ENCODE measurements around the gene RNF5. TPM values are rescaled to one million over a fixed set of nuclear protein-coding genes. Genes with fewer than 3 reads are reported as not detected.
A peak's percentile ranks its signal among the peaks of the same experiment; 100 is the strongest.
"Not testable (repeated sequence)": the region's sequence is repeated elsewhere in the genome, so short reads cannot be mapped to it uniquely, and the experiment has no call there.

Gene RNF5
- total RNA-seq, 1 donor from 2014 or later, result 60.4 TPM

DNA sequence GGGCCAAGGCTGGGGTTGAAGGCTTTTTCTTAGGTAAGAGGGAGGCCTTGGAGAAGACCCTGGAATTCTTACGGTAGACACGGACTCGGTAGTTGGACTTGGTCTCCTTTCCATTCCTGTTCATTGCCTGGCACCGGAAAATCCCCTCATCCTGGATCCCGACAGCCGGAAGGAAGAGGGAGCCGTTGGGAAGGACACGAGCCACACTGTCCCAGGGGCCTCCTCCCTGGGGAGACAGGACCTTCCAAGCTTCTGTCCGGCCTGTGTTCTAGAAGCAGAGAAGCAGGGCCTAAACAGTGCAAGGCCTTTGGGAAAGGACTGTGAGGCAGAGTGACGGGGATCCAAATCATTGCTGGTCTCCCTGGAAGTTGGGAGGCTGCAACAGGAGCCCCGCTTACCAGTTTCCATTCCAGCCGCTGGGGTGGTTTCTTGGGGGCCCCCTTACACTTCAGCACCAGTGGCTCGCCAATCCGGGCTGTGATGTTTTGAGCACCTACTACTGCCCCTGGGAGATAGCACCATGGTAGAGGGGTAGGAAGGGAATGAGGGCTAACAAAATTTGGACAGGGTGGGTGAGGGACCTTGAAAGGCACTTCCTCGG lies 5.4 kb downstream of the RNF5 start:
- H3K4me1 Mint-ChIP-seq (ENCODE audit: low read depth), result peaks cover 55% of the 10 kb centered on the region
- intact Hi-C loops (cut with micrococcal nuclease), result no loop called here
- H3K4me3 Mint-ChIP-seq, result no peak overlapping the region
- DNase-seq (ENCODE audit: low spot score), result no peak
- no peaks in the 10 kb centered on the region for H3K27me3 Mint-ChIP-seq (ENCODE audit: insufficient read depth)
- peak overlapping the region; percentile 1 for H3K27ac Mint-ChIP-seq
- no peaks in the 10 kb centered on the region for H3K9me3 Mint-ChIP-seq
- peaks cover 48% of the 10 kb centered on the region for H3K36me3 Mint-ChIP-seq (ENCODE audit: low read depth)

DNA sequence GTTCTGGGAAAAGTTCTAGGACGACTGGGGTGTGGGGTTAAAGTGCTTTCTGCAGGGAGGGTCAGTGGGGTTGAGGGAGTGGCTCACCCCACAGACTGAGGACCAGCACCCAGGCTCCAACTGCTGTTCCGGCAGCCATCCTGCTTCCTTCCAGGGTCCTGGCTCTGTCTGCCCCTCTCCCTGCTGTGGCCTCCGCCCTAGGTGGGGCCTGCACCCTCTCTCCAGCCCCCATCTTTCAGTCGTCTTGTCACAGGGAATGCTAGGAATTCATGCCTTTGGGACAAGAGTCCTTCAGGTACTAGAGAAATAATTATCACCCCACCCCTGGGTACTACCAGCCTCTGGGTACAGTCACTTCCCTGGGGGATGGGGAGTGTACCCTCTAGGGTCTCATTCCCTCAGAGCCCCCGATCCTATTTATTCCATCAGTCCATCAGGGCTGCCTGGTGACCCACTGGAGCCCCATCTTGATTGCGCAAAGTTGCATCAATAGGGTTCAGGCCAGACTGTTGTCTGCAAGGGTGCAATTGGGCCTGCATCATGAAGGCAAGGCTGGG lies 6.0 kb downstream of the RNF5 start, which contains the start of gene AGER:
TSS of gene AGER (minus strand) at position 170 of the 557 bp plus-strand sequence. CDS start at position 139, 31 bp downstream.
- peaks cover 55% of the 10 kb centered on the region for H3K4me1 Mint-ChIP-seq (ENCODE audit: low read depth)
- intact Hi-C loops (cut with micrococcal nuclease), result no loop called here
- H3K27ac Mint-ChIP-seq, result peak within 1 kb of the TSS; percentile 29
- no peak within 1 kb of the TSS for H3K4me3 Mint-ChIP-seq
- no peaks in the 10 kb centered on the region for H3K9me3 Mint-ChIP-seq
- DNase-seq (ENCODE audit: low spot score), result no peak
- no peaks in the 10 kb centered on the region for H3K27me3 Mint-ChIP-seq (ENCODE audit: insufficient read depth)
- peaks cover 46% of the 10 kb centered on the region for H3K36me3 Mint-ChIP-seq (ENCODE audit: low read depth)

DNA sequence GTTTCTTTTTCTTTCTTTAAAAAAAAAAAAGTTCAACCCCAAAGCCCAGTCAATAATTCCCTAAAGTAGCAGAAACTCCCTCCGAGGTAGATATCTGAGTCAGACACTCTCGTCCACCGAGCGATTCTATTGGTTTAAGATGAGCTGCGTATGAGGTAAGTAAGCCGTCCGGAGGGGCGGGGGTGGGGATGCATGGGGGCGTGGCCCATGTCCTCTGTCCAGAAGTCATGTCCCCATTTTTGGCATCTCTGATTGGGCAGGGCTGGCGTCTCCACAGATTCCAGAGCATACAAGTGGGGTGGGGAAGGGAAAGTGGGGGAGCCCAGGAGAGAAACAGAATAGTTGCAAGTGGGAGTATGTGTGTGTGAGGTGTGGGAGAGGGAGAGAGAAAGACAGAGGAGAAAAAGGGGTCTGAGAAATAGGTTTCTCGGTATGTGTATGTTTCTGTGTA lies 7.5 kb downstream of the RNF5 start:
- H3K27me3 Mint-ChIP-seq (ENCODE audit: insufficient read depth); H3K9me3 Mint-ChIP-seq; intact Hi-C loops (cut with micrococcal nuclease); DNase-seq (ENCODE audit: low spot score): not testable (repeated sequence)
- H3K4me1 Mint-ChIP-seq (ENCODE audit: low read depth), result peaks cover 48% of the 10 kb centered on the region
- H3K27ac Mint-ChIP-seq, result peak overlapping the region; percentile 85
- H3K4me3 Mint-ChIP-seq, result peak overlapping the region; percentile 38
- peaks cover 39% of the 10 kb centered on the region for H3K36me3 Mint-ChIP-seq (ENCODE audit: low read depth)

DNA sequence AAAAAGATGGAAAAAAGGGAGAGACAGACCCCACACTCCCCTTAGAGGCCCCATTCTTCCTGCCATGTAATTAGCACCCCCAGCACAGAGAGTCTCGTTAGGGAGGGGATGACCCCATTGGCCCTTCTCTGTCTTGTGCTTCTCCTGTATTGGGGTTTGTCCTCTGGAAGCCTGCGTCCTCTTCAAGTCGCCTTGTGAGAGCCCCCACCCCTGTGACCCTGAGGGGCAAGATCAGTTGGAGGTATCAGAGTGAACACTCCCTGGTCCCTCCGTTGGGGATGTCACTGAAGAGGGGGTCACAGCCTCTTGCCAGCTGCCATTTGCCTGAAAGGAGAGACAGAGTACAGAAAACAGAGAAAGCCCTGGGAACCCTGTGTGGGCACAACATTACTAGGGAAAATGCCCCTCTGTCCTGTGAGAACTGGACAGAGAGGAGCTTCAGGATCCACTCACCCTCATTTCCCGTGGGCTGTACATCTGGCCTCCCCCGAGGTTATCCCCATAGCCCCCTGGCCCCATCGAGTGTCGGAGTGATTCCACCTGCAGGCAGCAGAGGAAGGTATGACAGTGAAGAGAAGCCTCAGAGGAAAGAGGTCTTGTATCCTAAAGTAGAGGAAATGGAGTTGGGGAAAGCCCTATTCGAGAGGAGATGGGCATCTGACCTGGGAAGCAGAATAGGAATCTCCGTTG lies 8.1 kb downstream of the RNF5 start:
- H3K9me3 Mint-ChIP-seq; H3K27me3 Mint-ChIP-seq (ENCODE audit: insufficient read depth); DNase-seq (ENCODE audit: low spot score); intact Hi-C loops (cut with micrococcal nuclease): not testable (repeated sequence)
- Mint-ChIP-seq H3K4me3 (peak overlapping the region; percentile 65), H3K27ac (peak overlapping the region; percentile 85), H3K36me3 (ENCODE audit: low read depth) (peaks cover 34% of the 10 kb centered on the region), H3K4me1 (ENCODE audit: low read depth) (peaks cover 49% of the 10 kb centered on the region)

DNA sequence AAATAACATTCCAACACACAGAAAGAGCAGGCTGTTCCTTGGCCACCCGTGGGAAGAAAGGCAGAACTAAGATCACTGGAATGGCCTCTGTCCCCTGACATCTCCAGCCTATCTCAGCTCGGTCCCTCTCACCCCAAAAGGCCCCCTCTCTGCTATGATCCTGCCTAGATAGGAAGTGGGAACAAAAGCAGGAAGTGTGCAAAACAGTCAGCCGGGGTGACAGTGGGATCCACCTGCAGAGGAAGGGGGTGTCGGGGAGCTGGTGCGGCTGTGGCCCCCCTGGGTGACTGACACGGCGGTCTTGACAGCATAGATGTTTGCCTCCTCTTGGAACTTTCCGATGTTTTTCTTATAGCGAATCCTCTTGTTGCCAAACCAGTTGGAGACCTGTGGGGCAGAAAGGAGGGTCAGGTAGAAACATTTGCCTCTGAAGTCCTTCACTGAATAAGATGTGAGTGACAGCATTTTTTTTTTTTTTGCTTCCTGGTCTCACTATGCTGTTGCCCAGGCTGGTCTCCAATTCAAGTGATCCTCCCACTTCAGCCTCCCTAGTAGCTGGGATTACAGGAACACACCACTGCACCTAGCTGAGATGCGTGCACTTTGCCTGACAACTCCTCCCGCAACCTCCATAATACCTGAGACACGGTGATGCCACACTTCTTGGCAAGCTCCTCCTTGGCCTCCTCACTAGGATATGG lies 9.0 kb downstream of the RNF5 start:
- H3K4me3 Mint-ChIP-seq, result peak overlapping the region; percentile 67
- H3K27ac Mint-ChIP-seq, result peak overlapping the region; percentile 85
- no peaks in the 10 kb centered on the region for H3K9me3 Mint-ChIP-seq
- DNase-seq (ENCODE audit: low spot score), result no peak
- H3K27me3 Mint-ChIP-seq (ENCODE audit: insufficient read depth), result no peaks in the 10 kb centered on the region
- peaks cover 55% of the 10 kb centered on the region for H3K4me1 Mint-ChIP-seq (ENCODE audit: low read depth)
- intact Hi-C loops (cut with micrococcal nuclease), result no loop called here
- peaks cover 31% of the 10 kb centered on the region for H3K36me3 Mint-ChIP-seq (ENCODE audit: low read depth)

DNA sequence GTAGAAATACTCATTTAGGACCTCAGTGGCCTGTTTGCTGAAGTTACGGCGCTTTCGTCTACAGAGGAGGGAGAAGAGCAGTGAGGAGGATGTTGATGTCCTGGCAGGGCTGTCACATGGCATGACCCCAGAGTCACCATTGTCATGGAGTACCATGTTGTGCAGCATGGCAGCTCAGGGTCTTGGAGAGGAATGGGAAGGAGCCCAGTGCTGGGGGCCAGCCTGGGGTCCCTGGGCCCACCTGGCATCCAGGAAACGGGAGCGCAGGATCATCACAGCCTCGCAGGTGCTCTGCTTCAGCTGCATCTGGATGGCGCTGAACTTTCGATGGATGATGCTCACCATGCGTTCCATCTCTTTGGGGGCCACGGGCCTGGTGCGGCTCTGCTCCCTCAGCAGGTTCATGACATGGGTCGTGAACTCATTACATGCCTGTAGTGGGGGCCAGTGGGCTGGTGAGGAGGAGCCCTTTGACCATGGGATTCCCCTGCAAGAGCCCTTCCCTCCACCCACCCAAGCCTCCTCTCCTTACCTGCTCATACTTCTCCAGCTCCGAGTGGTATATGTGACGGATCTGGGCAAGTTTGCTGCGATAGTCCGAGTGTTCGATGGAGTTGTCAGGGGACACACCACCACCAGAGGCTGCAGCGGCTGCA lies 9.6 kb downstream of the RNF5 start:
- Mint-ChIP-seq H3K4me3 (peak overlapping the region; percentile 82), H3K27ac (peak overlapping the region; percentile 78), H3K36me3 (ENCODE audit: low read depth) (peaks cover 27% of the 10 kb centered on the region), H3K4me1 (ENCODE audit: low read depth) (peaks cover 55% of the 10 kb centered on the region)
- H3K9me3 Mint-ChIP-seq; H3K27me3 Mint-ChIP-seq (ENCODE audit: insufficient read depth); intact Hi-C loops (cut with micrococcal nuclease); DNase-seq (ENCODE audit: low spot score): not testable (repeated sequence)

DNA sequence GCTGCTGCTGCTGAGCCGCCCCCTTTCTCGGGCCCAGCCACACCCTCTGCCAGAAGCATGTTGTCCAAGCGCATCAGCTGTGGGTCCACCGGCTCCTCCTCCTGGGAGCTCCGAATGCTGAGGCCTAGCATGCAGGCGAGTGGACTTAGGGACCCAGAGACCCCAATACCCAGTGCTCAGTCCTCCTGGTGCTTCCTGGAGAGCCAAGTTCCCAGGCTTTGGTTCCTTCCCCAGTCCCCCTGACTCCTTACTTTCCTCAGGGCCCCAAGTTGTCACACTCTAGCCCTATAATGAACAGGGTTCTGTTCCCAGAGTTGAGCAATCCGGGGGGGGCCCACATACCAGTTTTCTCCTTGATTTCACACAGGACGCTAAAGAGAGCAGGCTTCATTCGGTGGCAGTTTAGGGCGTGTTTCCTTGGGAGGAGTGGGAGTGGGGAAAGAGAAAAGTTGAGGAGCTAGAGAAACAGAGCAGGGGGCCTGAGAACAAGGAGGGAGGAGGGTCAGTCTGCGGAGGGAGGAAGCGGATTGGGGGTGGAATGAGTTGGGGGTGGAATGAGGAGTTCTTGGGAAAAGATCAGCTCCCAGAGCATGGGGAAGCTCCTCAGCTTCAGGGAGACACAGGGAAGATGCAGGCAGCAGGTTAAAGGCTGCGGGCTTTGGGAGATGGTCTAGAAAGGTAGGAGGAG lies 10.3 kb downstream of the RNF5 start:
- H3K4me1 Mint-ChIP-seq (ENCODE audit: low read depth), result peaks cover 55% of the 10 kb centered on the region
- H3K9me3 Mint-ChIP-seq, result no peaks in the 10 kb centered on the region
- intact Hi-C loops (cut with micrococcal nuclease), result no loop called here
- peak overlapping the region; percentile 82 for H3K4me3 Mint-ChIP-seq
- H3K27ac Mint-ChIP-seq, result peak overlapping the region; percentile 83
- DNase-seq (ENCODE audit: low spot score), result no peak
- H3K27me3 Mint-ChIP-seq (ENCODE audit: insufficient read depth), result no peaks in the 10 kb centered on the region
- peaks cover 27% of the 10 kb centered on the region for H3K36me3 Mint-ChIP-seq (ENCODE audit: low read depth)

DNA sequence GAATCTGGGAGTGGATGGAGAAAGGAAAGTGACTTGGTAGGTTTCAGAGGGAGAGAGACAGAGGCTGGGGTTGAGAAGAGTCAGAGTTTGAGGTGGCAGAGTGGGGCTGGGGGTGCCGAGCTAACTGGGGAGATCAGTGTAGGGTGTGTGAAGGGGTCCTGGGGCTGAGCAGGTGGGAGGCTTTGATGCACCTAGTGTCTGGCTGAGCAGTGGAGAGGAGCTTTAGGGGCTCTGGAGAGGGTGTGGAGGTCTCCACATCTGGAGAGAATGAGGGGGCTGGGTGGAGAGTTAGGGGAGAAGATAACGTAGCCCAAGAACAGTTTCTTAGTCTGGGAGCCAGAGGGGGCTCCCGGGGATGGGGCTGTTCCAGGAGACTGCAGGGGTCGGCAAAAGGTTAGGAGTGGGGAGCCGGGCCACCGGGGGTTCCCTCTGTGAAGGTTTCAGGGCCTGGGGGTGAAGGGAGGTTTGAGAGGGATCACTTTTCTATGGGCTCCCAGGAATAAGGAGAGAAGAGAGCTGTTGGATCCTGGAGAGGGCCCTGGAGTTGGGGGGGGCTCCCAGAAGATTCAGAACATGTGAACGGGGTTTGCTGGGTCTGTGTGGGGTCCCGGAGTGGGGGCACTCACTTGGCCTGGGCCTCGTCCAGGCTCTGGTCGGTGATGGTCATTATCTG lies 11.0 kb downstream of the RNF5 start:
- no peak for DNase-seq (ENCODE audit: low spot score)
- H3K36me3 Mint-ChIP-seq (ENCODE audit: low read depth), result peaks cover 27% of the 10 kb centered on the region
- H3K4me1 Mint-ChIP-seq (ENCODE audit: low read depth), result peaks cover 61% of the 10 kb centered on the region
- H3K27me3 Mint-ChIP-seq (ENCODE audit: insufficient read depth), result no peaks in the 10 kb centered on the region
- intact Hi-C loops (cut with micrococcal nuclease), result no loop called here
- peak overlapping the region; percentile 83 for H3K27ac Mint-ChIP-seq
- H3K9me3 Mint-ChIP-seq, result no peaks in the 10 kb centered on the region
- peak overlapping the region; percentile 82 for H3K4me3 Mint-ChIP-seq

DNA sequence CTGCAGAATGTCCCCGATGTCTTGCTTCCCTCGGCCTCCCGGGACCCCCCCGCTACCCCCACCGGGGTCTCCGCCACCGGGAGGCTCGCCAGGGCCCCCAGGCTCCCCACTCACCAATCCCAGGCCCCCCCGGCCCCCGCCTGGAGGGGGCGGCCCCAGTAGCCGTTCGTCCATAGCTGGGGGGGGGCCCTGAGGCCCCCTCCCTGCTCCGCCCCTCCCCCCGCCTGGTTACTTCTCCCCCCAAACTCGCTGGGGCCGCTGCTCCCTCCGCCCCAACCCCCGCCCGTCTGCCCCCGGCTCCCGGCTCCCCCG lies 11.5 kb downstream of the RNF5 start:
- H3K4me3 Mint-ChIP-seq, result peak overlapping the region; percentile 82
- H3K27me3 Mint-ChIP-seq (ENCODE audit: insufficient read depth), result no peaks in the 10 kb centered on the region
- intact Hi-C loops (cut with micrococcal nuclease), result loop anchor here (1.0 to 5.0 kb wide), 4 partner anchors 11 to 377 kb away; partner anchors contain the start of genes EHMT2, FKBPL and RNF5
- H3K4me1 Mint-ChIP-seq (ENCODE audit: low read depth), result peaks cover 66% of the 10 kb centered on the region
- no peak for DNase-seq (ENCODE audit: low spot score)
- H3K27ac Mint-ChIP-seq, result peak overlapping the region; percentile 83
- peaks cover 27% of the 10 kb centered on the region for H3K36me3 Mint-ChIP-seq (ENCODE audit: low read depth)
- H3K9me3 Mint-ChIP-seq, result no peaks in the 10 kb centered on the region

DNA sequence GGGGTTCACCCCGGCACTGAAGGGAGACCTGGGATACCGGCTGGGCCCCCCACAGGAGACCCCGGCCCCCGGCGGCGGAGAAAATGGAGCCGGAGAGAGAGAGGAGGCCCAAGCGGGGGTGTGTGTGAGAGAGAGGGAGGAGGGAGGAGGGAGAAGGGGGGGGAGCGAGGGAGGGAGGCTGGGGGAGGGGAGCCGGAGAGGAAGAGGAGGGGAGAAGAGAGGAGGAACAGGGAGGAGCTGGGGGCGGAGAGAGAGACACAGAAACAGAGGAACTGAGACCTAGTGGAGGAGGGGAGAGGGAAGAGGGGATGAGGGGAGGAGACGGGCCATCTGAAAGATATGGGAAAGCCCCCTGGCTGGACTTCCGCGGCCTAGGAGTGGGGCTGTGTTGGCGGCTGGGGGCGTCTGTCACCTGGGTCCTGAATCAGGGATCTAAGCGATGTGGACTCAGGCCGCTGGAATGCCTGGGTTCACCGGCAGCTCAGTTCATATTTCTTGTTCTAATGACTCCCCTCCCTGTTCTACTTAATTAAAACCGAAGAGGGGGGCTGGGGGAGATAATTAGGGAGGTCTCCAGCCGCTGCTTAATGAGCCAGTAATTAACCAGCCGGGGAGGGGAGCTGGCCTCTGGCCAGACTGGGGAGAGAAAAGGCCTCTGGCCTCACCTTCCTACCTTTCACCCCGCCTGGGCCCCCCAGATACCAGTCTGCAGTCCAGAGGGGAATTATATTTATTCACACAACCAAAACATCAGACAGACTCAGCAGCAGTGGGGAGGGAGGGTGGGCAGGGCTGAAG lies 12.0 kb downstream of the RNF5 start, which contains the start of gene PBX2:
TSS of gene PBX2 (minus strand) at position 149 of the 798 bp plus-strand sequence. CDS start 287 bp downstream, outside the sequence.
- Mint-ChIP-seq H3K9me3 (no peaks in the 10 kb centered on the region), H3K4me1 (ENCODE audit: low read depth) (peaks cover 72% of the 10 kb centered on the region), H3K36me3 (ENCODE audit: low read depth) (peaks cover 27% of the 10 kb centered on the region), H3K4me3 (peak within 1 kb of the TSS; percentile 97), H3K27me3 (ENCODE audit: insufficient read depth) (no peaks in the 10 kb centered on the region), H3K27ac (peak within 1 kb of the TSS; percentile 97)
- DNase-seq (ENCODE audit: low spot score), result peak; percentile 75
- intact Hi-C loops (cut with micrococcal nuclease), result loop anchor here (1.0 to 5.0 kb wide), 4 partner anchors 12 to 378 kb away; partner anchors contain the start of genes EHMT2, FKBPL and RNF5

Measured in activated T-helper 1 cell treated with anti-CD3 and anti-CD28 coated beads, Interleukin-12 subunit alpha, Interleukin-12 subunit beta, Interleukin-2, Interleukin-4 antibody, amounts not matched to agents 30 ng/mL and 10 ng/mL and 1 ng/mL, durations not matched to agents 14 hours and 24 hours and 36 hours (primary cell).